ENCODE results near the gene FKBP9. TPM values are rescaled to one million over a fixed set of nuclear protein-coding genes. Genes with fewer than 3 reads are reported as not detected.

FKBP9 gene
- total and polyA plus RNA-seq, 4 donors = 55.0 to 193 (median 88.9) TPM

- ATAC-seq (ENCODE audit: low FRiP score) = no peak
- no peak overlapping the region for H3K27ac ChIP-seq (ENCODE audit: low read depth in 1 of 2, low read length in 2 of 2)
- intact Hi-C loops (cut with DNase I) = no loop called here
- no peaks in the 10 kb centered on the region for H3K27me3 ChIP-seq (ENCODE audit: control insufficient read depth in 1 of 2, insufficient read depth in 2 of 2, low read length in 1 of 2)
- H3K4me3 ChIP-seq (ENCODE audit: low read length in 2 of 2) = no peak overlapping the region
- H3K4me1 ChIP-seq (ENCODE audit: control insufficient read depth in 1 of 2, insufficient read depth in 2 of 2, low read length in 2 of 2) = peaks cover 0 to 3% of the 10 kb centered on the region in 2 donors
- DNase-seq = no peak
- 91 to 92% methylated on average over 2 of the region's 2 CpGs for WGBS, 2 donors
- H3K9me3 ChIP-seq (ENCODE audit: control insufficient read depth, low read length) = no peaks in the 10 kb centered on the region
- no peaks in the 10 kb centered on the region for H3K36me3 ChIP-seq (ENCODE audit: control insufficient read depth in 1 of 2, insufficient read depth in 2 of 2, low read length in 1 of 2)
Measured at GRCh38 chr7:33054261-33054964, 97.2 kb downstream of the FKBP9 start.

- Histone ChIP-seq H3K36me3 (ENCODE audit: control insufficient read depth in 1 of 2, insufficient read depth in 2 of 2, low read length in 1 of 2) (no peaks in the 10 kb centered on the region), H3K27me3 (ENCODE audit: control insufficient read depth in 1 of 2, insufficient read depth in 2 of 2, low read length in 1 of 2) (no peaks in the 10 kb centered on the region), H3K9me3 (ENCODE audit: control insufficient read depth, low read length) (no peaks in the 10 kb centered on the region), H3K4me3 (ENCODE audit: low read length in 2 of 2) (no peak overlapping the region), H3K4me1 (ENCODE audit: control insufficient read depth in 1 of 2, insufficient read depth in 2 of 2, low read length in 2 of 2) (peaks cover 0 to 3% of the 10 kb centered on the region in 2 donors), H3K27ac (ENCODE audit: low read depth in 1 of 2, low read length in 2 of 2) (no peak overlapping the region)
- intact Hi-C loops (cut with DNase I) = no loop called here
- DNase-seq (no peak), ATAC-seq (ENCODE audit: low FRiP score) (no peak)
- WGBS, 2 donors = 98 to 99% methylated on average over 5 of the region's 5 CpGs
Measured at GRCh38 chr7:33055158-33055557, 97.9 kb downstream of the FKBP9 start.

Other genes with a start within 250 kb of the FKBP9 start
- 10 to 100 TPM; 39.8 to 49.8 TPM for gene KBTBD2, start 65.7 kb upstream of the FKBP9 start, total RNA-seq
- 10 to 100 TPM in 1 of 2 donors, 1 to 10 TPM in 1; 8.5 to 17.0 TPM for gene KBTBD2, start 65.7 kb upstream of the FKBP9 start, polyA plus RNA-seq
- gene NT5C3A, start 105.3 kb downstream of the FKBP9 start, total RNA-seq = 10 to 100 TPM; 16.9 to 28.2 TPM
- gene NT5C3A, start 105.3 kb downstream of the FKBP9 start, polyA plus RNA-seq = 10 to 100 TPM; 14.5 to 15.8 TPM
- gene RP9, start 152.0 kb downstream of the FKBP9 start, total RNA-seq = 10 to 100 TPM in 1 of 2 donors, 1 to 10 TPM in 1; 9.4 to 13.8 TPM
- gene RP9, start 152.0 kb downstream of the FKBP9 start, polyA plus RNA-seq = 10 to 100 TPM in 1 of 2 donors, 1 to 10 TPM in 1; 4.5 to 27.6 TPM
- gene BBS9, start 172.1 kb downstream of the FKBP9 start, total RNA-seq = 10 to 100 TPM; 19.9 to 37.2 TPM
- 1 to 10 TPM; 3.5 to 8.4 TPM for gene BBS9, start 172.1 kb downstream of the FKBP9 start, polyA plus RNA-seq